Right lobe of liver (tissue), 4 donors: ENCODE data around the gene CUL3.

Experiments
- POLR2A ChIP-seq: fragments of 450-650 bp; IDR thresholded peaks from one replicate; pipeline ENCODE4 v1.6.1; 2017; ENCODE audit warnings: antibody characterized with exemption, mild to moderate bottlenecking
- TF ChIP-seq, protein P1 (sequence below), 4 donors: fragments of 200-600 bp in 3 of 4; fragments of 450-650 bp in 1 of 4; IDR thresholded peaks; one replicate each; pipeline versions ENCODE4 v1.5.1 to v1.8.0; 2016 to 2022; ENCODE audit warnings: antibody characterized with exemption in 4 of 4, mild to moderate bottlenecking in 2 of 4
- donor health status: DM: no; HTN: no; CAD: no.
- donor health status: DM: no; HTN: no; CAD: no.
- donor health status: DM: no; HTN: yes; CAD: no.

DNA sequence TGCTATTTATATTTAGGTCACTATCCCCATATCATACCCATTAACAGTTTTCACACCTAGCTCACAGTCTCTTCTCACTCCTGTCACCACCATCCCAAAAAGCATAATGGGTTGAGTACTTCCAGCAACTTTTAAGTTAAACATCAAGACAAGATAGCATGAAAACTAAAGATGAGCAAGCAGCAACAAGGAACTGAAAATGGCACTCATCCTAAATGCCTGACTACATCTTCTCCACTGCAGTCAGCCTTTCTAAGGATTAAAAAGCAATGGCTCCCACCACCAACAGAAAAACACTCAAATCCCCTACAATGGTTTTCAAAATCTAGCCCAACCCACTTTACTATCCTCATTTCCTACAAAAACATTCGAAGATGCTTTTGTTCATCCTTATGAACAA lies 38.2 kb downstream of the CUL3 start:
- TF ChIP-seq, protein P1, sequence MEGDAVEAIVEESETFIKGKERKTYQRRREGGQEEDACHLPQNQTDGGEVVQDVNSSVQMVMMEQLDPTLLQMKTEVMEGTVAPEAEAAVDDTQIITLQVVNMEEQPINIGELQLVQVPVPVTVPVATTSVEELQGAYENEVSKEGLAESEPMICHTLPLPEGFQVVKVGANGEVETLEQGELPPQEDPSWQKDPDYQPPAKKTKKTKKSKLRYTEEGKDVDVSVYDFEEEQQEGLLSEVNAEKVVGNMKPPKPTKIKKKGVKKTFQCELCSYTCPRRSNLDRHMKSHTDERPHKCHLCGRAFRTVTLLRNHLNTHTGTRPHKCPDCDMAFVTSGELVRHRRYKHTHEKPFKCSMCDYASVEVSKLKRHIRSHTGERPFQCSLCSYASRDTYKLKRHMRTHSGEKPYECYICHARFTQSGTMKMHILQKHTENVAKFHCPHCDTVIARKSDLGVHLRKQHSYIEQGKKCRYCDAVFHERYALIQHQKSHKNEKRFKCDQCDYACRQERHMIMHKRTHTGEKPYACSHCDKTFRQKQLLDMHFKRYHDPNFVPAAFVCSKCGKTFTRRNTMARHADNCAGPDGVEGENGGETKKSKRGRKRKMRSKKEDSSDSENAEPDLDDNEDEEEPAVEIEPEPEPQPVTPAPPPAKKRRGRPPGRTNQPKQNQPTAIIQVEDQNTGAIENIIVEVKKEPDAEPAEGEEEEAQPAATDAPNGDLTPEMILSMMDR (IDR thresholded peaks at IDR 0.05): no peak
- TF ChIP-seq POLR2A: no peak
